ENCODE data around the gene C1orf87. TPM values are rescaled to one million over a fixed set of nuclear protein-coding genes. Genes with fewer than 3 reads are reported as not detected.

Gene C1orf87, protein sequence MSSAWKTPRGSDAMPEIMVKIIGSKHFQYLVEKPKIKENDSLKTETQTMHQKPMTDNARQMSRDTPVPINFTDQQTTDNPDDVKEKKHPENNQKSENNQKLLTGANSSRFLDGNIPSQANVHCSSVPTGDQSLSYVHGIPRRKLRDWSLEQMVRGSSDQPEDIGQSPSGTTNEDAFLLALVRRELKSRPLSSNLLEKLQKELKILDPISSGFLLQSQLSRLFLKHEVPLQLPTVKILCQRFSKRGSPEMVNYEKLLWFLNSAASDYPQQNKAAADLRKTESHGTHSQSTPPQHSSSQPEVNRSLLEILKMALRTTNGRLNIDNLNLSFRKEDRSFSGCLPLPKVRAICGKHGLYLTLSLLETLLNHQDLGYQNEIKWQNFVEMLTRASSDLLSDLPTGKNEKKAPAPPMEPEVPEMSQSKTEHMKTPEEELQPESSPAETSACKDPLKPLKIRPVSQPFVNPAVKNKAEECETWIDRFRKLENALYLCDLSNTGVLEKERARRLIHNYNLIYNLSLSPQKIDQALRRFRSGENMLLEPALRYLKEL
- total RNA-seq (not detected), polyA plus RNA-seq (not detected)

- no peaks in the 10 kb centered on the region for H3K4me1 Mint-ChIP-seq
- Histone ChIP-seq H3K4me3 (ENCODE audit: low read depth, low read length) (no peak within 1 kb of the TSS), H3K27ac (ENCODE audit: insufficient read depth, low read length, poor library complexity, severe bottlenecking) (no peak within 1 kb of the TSS), H3K36me3 (ENCODE audit: control insufficient read depth, insufficient read depth, low read length) (no peaks in the 10 kb centered on the region), H3K27me3 (ENCODE audit: control insufficient read depth, insufficient read depth, low read length) (peaks cover 3% of the 10 kb centered on the region), H3K4me1 (ENCODE audit: control insufficient read depth, insufficient read depth, low read length, poor library complexity, severe bottlenecking) (no peaks in the 10 kb centered on the region), H3K9me3 (ENCODE audit: control insufficient read depth in 2 of 2, low read length in 2 of 2) (no peaks in the 10 kb centered on the region)
- peaks cover 0 to 10% (median 0%) of the 10 kb centered on the region in 7 donors for H3K9me3 Mint-ChIP-seq
- no peak within 1 kb of the TSS for H3K4me3 Mint-ChIP-seq
- H3K27ac Mint-ChIP-seq = no peak within 1 kb of the TSS
- no peak for ATAC-seq (ENCODE audit: low read depth in 2 of 2)
- H3K36me3 Mint-ChIP-seq = no peaks in the 10 kb centered on the region
- peak in 1 of 3 donors; percentile 1 for DNase-seq
- peaks cover 12% of the 10 kb centered on the region for H3K27me3 Mint-ChIP-seq
Observed at GRCh38 chr1:60073605-60074278, at the start of gene C1orf87. Gene C1orf87 (minus strand): TSS chr1:60073770. CDS start chr1:60072643, 1,127 bp downstream.

GRCh38 chr1:60118085-60118484 is 44.5 kb upstream of the C1orf87 start:
- no peaks in the 10 kb centered on the region for H3K36me3 ChIP-seq (ENCODE audit: control insufficient read depth, insufficient read depth, low read length)
- H3K4me1 ChIP-seq (ENCODE audit: control insufficient read depth, insufficient read depth, low read length, poor library complexity, severe bottlenecking) = no peaks in the 10 kb centered on the region
- Mint-ChIP-seq H3K9me3 (peaks cover 0 to 4% (median under 1%) of the 10 kb centered on the region in 7 donors), H3K4me3 (no peak overlapping the region), H3K27me3 (no peaks in the 10 kb centered on the region), H3K27ac (no peak overlapping the region), H3K36me3 (no peaks in the 10 kb centered on the region), H3K4me1 (no peaks in the 10 kb centered on the region)
- no peaks in the 10 kb centered on the region for H3K27me3 ChIP-seq (ENCODE audit: control insufficient read depth, insufficient read depth, low read length)
- H3K27ac ChIP-seq (ENCODE audit: insufficient read depth, low read length, poor library complexity, severe bottlenecking) = no peak overlapping the region
- no peaks in the 10 kb centered on the region for H3K9me3 ChIP-seq (ENCODE audit: control insufficient read depth in 2 of 2, low read length in 2 of 2)
- H3K4me3 ChIP-seq (ENCODE audit: low read depth, low read length) = no peak overlapping the region
- ATAC-seq (ENCODE audit: low read depth in 2 of 2) (no peak), DNase-seq (no peak)

- Mint-ChIP-seq H3K27ac (no peak overlapping the region), H3K27me3 (no peaks in the 10 kb centered on the region), H3K4me1 (no peaks in the 10 kb centered on the region), H3K36me3 (no peaks in the 10 kb centered on the region), H3K9me3 (peaks cover 0 to 4% (median 3%) of the 10 kb centered on the region in 7 donors), H3K4me3 (no peak overlapping the region)
- Histone ChIP-seq H3K4me1 (ENCODE audit: control insufficient read depth, insufficient read depth, low read length, poor library complexity, severe bottlenecking) (no peaks in the 10 kb centered on the region), H3K36me3 (ENCODE audit: control insufficient read depth, insufficient read depth, low read length) (no peaks in the 10 kb centered on the region), H3K9me3 (ENCODE audit: control insufficient read depth in 2 of 2, low read length in 2 of 2) (no peaks in the 10 kb centered on the region), H3K27me3 (ENCODE audit: control insufficient read depth, insufficient read depth, low read length) (no peaks in the 10 kb centered on the region), H3K27ac (ENCODE audit: insufficient read depth, low read length, poor library complexity, severe bottlenecking) (no peak overlapping the region), H3K4me3 (ENCODE audit: low read depth, low read length) (no peak overlapping the region)
- DNase-seq = no peak
- ATAC-seq (ENCODE audit: low read depth in 2 of 2) = no peak
Observed at GRCh38 chr1:60114745-60115318, 41.3 kb upstream of the C1orf87 start.

GRCh38 chr1:60113596-60113995 is 40.0 kb upstream of the C1orf87 start:
- Histone ChIP-seq H3K4me3 (ENCODE audit: low read depth, low read length) (no peak overlapping the region), H3K9me3 (ENCODE audit: control insufficient read depth in 2 of 2, low read length in 2 of 2) (no peaks in the 10 kb centered on the region), H3K4me1 (ENCODE audit: control insufficient read depth, insufficient read depth, low read length, poor library complexity, severe bottlenecking) (no peaks in the 10 kb centered on the region), H3K36me3 (ENCODE audit: control insufficient read depth, insufficient read depth, low read length) (no peaks in the 10 kb centered on the region), H3K27me3 (ENCODE audit: control insufficient read depth, insufficient read depth, low read length) (no peaks in the 10 kb centered on the region), H3K27ac (ENCODE audit: insufficient read depth, low read length, poor library complexity, severe bottlenecking) (no peak overlapping the region)
- H3K27me3 Mint-ChIP-seq = no peaks in the 10 kb centered on the region
- H3K36me3 Mint-ChIP-seq = no peaks in the 10 kb centered on the region
- DNase-seq (no peak), ATAC-seq (ENCODE audit: low read depth in 2 of 2) (no peak)
- H3K4me3 Mint-ChIP-seq = no peak overlapping the region
- H3K27ac Mint-ChIP-seq = no peak overlapping the region
- no peaks in the 10 kb centered on the region for H3K4me1 Mint-ChIP-seq
- peaks cover 1 to 5% (median 3%) of the 10 kb centered on the region in 7 donors for H3K9me3 Mint-ChIP-seq

DNA sequence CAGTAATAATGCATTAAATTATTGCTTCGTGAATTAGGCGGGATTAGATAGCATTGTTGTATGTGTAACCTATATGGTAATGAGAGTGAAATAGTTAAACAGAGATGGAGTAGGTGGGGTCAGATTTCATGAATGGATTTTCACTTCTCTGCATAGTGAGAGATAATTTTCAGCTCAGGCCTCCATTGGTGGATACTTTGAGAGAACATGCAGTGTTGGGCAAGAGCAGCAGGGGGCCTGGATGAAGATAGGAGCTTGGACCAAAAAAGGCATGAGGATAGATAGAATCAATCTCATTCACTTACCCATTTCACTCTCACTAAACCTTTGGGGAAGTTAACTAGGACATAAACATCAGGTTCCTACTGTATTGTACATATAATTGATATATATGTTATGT is 39.5 kb upstream of the C1orf87 start:
- H3K9me3 Mint-ChIP-seq = peaks cover 1 to 5% (median 3%) of the 10 kb centered on the region in 7 donors
- no peak overlapping the region for H3K4me3 Mint-ChIP-seq
- H3K27ac Mint-ChIP-seq = no peak overlapping the region
- DNase-seq = no peak
- H3K9me3 ChIP-seq (ENCODE audit: control insufficient read depth in 2 of 2, low read length in 2 of 2) = no peaks in the 10 kb centered on the region
- H3K4me1 Mint-ChIP-seq = no peaks in the 10 kb centered on the region
- no peak overlapping the region for H3K27ac ChIP-seq (ENCODE audit: insufficient read depth, low read length, poor library complexity, severe bottlenecking)
- no peaks in the 10 kb centered on the region for H3K36me3 ChIP-seq (ENCODE audit: control insufficient read depth, insufficient read depth, low read length)
- no peak overlapping the region for H3K4me3 ChIP-seq (ENCODE audit: low read depth, low read length)
- H3K27me3 ChIP-seq (ENCODE audit: control insufficient read depth, insufficient read depth, low read length) = no peaks in the 10 kb centered on the region
- no peaks in the 10 kb centered on the region for H3K27me3 Mint-ChIP-seq
- no peak for ATAC-seq (ENCODE audit: low read depth in 2 of 2)
- H3K36me3 Mint-ChIP-seq = no peaks in the 10 kb centered on the region
- no peaks in the 10 kb centered on the region for H3K4me1 ChIP-seq (ENCODE audit: control insufficient read depth, insufficient read depth, low read length, poor library complexity, severe bottlenecking)

DNA sequence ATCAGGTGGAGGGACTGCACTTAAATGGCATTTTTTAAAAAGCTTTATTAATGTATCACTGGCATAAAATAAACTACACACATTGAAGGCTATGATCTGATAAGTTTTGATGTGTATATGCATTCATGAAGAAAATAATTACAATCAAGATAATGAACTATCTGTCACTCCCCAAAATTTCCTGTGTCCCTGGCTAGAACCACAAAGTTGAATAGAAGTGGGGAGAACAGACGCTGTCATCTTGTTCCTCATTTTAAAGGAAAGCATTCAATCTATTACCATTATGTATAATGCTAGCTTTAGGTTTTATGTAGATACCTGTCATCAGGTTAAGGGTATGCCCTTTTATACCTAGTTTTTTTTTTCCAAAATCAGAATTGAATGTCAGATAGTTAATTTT is 38.1 kb upstream of the C1orf87 start:
- H3K9me3 Mint-ChIP-seq = peaks cover 1 to 7% (median 3%) of the 10 kb centered on the region in 7 donors
- ATAC-seq (ENCODE audit: low read depth in 2 of 2) = no peak
- DNase-seq = no peak
- no peak overlapping the region for H3K27ac Mint-ChIP-seq
- Histone ChIP-seq H3K4me1 (ENCODE audit: control insufficient read depth, insufficient read depth, low read length, poor library complexity, severe bottlenecking) (no peaks in the 10 kb centered on the region), H3K27me3 (ENCODE audit: control insufficient read depth, insufficient read depth, low read length) (no peaks in the 10 kb centered on the region), H3K27ac (ENCODE audit: insufficient read depth, low read length, poor library complexity, severe bottlenecking) (no peak overlapping the region), H3K4me3 (ENCODE audit: low read depth, low read length) (no peak overlapping the region), H3K36me3 (ENCODE audit: control insufficient read depth, insufficient read depth, low read length) (no peaks in the 10 kb centered on the region), H3K9me3 (ENCODE audit: control insufficient read depth in 2 of 2, low read length in 2 of 2) (no peaks in the 10 kb centered on the region)
- H3K4me3 Mint-ChIP-seq = no peak overlapping the region
- no peaks in the 10 kb centered on the region for H3K27me3 Mint-ChIP-seq
- H3K36me3 Mint-ChIP-seq = no peaks in the 10 kb centered on the region
- H3K4me1 Mint-ChIP-seq = no peaks in the 10 kb centered on the region

DNA sequence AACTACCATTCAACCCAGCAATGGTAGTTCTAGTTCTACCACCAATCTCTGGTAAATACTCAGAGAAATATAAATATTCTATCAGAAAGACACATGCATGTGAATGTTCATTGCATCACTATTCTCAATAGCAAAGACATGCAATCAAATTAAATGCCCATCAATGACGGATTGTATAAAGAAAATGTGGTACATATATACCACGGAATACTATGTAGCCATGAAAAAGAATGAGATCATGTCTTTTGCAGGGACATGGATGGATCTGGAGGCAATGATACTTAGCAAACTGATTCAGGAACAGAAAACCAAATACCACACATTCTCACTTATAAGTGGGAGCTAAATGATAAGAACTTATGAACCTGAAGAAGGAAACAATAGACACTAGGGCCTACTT is 37.5 kb upstream of the C1orf87 start:
- no peak overlapping the region for H3K27ac ChIP-seq (ENCODE audit: insufficient read depth, low read length, poor library complexity, severe bottlenecking)
- Mint-ChIP-seq H3K27me3 (no peaks in the 10 kb centered on the region), H3K4me1 (no peaks in the 10 kb centered on the region), H3K27ac (no peak overlapping the region), H3K9me3 (peaks cover 1 to 7% (median 3%) of the 10 kb centered on the region in 7 donors), H3K36me3 (no peaks in the 10 kb centered on the region), H3K4me3 (no peak overlapping the region)
- ATAC-seq (ENCODE audit: low read depth in 2 of 2) (no peak), DNase-seq (no peak)
- H3K4me1 ChIP-seq (ENCODE audit: control insufficient read depth, insufficient read depth, low read length, poor library complexity, severe bottlenecking) = no peaks in the 10 kb centered on the region
- H3K36me3 ChIP-seq (ENCODE audit: control insufficient read depth, insufficient read depth, low read length) = no peaks in the 10 kb centered on the region
- no peaks in the 10 kb centered on the region for H3K27me3 ChIP-seq (ENCODE audit: control insufficient read depth, insufficient read depth, low read length)
- no peaks in the 10 kb centered on the region for H3K9me3 ChIP-seq (ENCODE audit: control insufficient read depth in 2 of 2, low read length in 2 of 2)
- H3K4me3 ChIP-seq (ENCODE audit: low read depth, low read length) = no peak overlapping the region
